ENCODE measurements around the gene BCAR3.
A peak's percentile ranks its signal among the peaks of the same experiment; 100 is the strongest.

Gene BCAR3

DNA sequence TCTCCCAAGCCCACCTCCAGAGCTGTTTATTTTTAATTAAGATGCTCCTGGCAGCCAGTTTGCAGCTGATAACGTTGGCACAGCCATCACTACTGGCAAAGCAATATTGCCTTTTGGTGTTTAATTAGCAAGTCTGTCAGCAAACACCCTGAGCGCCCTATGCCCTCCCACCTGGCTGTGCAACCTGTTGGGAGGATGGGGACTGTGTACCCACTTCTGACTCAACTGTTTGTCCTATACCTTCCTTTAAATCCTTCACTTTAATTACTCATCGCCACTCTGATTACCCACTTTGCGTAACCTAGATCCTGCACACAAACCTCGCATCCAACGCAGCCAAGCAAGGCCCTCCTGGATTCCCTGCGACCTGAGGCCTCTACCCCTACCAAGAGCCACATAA, 67.1 kb downstream of the BCAR3 start:
- DNase-seq, result no peak

GRCh38 chr1:93613898-93614297, 67.7 kb downstream of the BCAR3 start:
- no peak for DNase-seq

DNA sequence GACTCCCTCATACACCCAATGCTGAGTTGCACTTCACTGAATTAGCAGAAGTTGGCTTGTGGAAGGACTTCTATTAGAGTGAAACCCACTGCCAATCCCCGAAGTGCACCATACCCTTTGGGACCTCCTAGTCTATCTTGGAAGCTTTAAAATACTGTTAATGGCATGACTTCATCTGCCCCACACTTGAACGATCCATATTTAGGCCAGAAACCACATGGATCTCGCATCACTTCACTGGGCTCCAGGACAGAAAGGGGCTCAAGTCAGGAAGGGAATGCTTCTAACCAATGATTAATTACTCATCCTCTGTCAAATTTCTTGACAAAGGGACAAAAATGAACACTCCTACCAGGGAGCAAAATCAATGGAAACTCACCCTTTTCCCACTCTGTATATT, 69.1 kb downstream of the BCAR3 start:
- DNase-seq, result no peak

- DNase-seq, result no peak
Observed at GRCh38 chr1:93611668-93612067, 70.0 kb downstream of the BCAR3 start.

DNA sequence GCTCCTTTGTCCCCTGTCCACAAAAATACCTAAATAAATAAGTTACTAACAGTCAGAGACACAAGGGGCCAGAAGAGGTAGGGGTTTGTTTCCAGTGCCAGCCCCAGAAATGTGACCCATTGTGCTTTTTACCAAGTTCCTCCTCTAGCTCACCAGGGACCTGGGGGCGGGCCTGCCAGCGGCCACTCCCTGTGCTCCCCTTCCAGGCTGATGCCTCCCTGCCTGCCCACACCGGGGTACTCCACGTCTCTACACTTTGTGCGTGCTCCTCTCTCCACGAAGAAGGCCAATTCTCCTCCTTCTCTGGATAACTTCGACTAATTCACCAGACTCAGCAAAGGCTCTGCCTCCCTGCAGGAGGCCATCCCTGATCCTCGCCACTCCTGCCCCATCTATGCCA, 72.1 kb downstream of the BCAR3 start:
- DNase-seq, result no peak

GRCh38 chr1:93608187-93609109, 73.2 kb downstream of the BCAR3 start:
- no peak for DNase-seq

DNA sequence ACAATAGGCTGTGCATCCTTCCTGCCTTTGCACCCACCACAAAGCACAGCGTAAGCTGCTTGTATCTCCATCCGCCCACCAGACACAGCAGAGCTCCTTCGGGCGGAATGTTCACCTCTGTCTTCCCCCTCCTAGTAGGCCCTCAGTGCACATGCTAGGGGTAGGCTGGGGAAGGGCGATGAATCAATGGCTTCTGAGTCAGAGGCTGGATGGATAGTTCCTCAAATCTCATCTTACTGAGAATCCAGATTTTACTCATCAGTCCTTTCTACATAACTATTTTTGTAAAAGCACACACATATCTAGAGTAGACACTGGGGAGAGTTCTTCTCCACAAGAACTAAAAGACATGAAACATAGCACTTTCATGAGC, 73.8 kb downstream of the BCAR3 start:
- no peak for DNase-seq

DNA sequence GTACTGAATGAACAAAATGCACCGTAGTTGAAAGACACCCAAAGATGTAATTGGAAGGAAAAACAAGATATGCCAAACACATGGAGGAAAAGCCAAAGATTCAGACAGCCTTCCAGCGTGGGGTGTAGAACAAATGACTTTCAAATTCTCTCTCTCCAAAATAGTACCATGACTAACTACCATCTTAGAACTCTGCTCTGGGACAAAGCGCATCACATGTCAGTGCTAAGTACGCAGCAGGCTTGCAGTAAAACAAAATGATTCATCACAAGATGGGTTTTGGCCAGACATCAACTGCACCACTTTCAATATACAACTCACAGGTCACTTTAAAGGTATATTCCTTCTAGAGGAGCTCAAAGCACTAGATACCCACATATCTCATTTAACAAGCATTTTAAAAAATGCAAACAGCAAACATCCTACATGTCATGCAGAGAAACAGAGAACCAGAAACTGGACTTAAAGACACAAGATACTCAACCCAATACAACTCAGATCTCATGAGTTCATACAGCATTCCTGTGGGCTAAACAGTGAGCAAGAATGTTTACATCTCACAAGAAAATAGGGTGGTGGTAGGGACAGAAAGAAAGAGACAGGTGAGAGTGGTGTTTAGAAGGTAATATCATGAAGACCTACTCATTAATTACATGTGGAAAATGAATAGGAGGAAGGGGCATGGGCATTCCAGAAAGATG, 75.7 kb downstream of the BCAR3 start:
- DNase-seq, result no peak

DNA sequence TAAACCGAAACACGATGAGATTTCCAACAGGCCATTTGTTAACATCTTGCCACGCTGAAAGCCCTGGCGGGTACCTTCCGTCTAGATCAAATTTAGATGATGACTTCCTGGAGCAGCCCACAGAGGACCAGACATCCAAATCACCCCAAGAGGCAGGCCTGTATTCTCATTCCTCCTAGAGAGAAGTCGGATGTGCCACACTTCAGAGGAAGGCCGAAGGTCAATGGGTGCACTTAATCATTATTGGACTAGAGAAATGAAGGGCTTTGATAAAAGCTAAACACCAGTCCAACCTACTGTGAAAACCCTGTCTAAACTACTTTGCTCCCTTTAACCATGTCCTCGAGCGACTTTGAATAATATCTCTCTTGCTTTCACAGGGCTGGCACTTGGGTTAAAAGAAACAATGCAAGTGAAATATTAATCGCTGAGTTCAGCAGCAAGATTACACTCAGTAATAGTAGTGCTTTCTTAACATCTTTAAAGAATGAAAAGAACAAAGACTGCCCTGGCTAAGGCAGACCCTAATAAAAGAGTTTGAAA, 76.5 kb downstream of the BCAR3 start:
- DNase-seq, result no peak

- DNase-seq, result no peak
Observed at GRCh38 chr1:93604411-93604810, 77.2 kb downstream of the BCAR3 start.

DNA sequence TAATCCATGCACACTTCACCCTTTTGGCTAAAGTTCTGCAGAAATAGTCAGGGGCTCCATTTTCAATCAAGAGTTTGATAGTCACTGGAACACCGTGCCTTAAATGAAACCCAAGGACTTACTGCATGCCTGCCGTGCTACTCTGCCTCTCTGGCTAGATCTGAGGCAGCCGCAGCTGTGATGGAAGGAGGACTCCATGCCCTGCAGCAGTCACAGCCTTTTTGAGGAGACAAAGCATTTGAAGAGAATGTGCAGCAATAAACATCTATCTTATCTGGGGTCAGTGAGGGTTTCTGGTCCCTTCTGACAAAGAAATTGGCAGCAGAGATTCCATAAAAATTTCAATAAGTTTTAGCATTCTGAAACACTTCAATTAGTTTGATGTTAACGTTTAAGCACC, 78.0 kb downstream of the BCAR3 start:
- DNase-seq, result no peak

DNA sequence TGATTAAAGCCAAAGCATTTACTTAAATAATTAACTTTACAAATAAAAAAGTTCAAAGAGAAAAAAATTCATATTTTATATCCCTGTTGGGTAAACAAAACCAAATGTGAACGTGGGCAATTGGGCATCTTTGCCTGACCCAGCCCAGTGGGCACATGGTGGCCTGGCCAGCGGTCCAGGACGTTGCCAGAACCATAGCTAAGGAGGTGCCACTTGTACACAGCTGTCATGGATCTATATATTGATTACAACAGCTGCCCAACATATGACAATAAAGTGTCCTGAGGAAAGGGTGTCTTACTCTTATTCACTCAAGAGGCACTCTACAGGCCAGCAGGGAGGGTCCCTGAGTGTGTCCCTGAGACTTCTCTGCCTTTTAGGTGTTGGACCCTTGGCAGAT, 78.5 kb downstream of the BCAR3 start:
- DNase-seq, result no peak

- no peak for DNase-seq
Observed at GRCh38 chr1:93602101-93602500, 79.5 kb downstream of the BCAR3 start.

GRCh38 chr1:93601686-93602085, 80.0 kb downstream of the BCAR3 start:
- DNase-seq, result no peak

GRCh38 chr1:93600663-93601062, 81.0 kb downstream of the BCAR3 start:
- DNase-seq, result no peak

DNA sequence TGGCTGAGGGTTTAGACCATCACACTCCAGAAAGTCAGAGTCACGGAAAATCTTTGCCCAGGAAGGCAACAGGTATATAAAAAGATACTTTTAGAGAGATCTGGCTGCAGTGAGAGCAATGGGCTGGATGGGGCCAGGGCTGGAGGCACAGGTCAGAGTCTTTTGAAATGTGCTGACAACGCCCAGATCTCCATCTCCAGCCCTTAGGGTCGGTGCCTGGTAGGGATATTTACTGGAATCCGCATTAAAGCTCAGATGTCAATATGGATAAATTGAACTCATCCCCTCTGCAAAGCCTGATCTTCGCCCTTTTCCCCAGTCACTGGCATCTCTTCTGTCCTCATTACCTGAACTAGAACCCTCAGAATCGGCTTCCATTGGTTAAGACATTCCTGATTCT, 82.2 kb downstream of the BCAR3 start:
- DNase-seq, result no peak

- no peak for DNase-seq
Observed at GRCh38 chr1:93598861-93599439, 82.7 kb downstream of the BCAR3 start.

GRCh38 chr1:93598396-93598795, 83.2 kb downstream of the BCAR3 start:
- no peak for DNase-seq

DNA sequence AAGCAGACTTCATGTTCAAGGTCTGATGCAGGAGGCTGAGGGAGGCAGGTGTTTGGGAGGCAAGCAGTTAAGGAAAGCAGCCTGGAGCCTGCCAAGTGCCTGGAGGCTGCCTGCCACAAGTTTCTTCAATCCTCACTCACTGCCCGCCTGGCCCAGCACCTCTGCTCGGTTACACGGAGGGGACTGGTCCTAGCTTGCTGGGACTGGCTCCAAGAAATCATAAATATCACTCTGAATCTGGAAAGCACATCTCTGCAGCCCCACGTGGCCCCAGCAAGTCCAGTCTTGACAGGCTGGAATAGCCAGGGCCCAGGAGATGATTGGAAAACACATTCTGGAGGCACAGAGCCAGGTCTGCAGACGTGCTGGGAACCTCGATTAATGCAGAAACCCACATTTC, 83.9 kb downstream of the BCAR3 start:
- peak; percentile 89 for DNase-seq

DNA sequence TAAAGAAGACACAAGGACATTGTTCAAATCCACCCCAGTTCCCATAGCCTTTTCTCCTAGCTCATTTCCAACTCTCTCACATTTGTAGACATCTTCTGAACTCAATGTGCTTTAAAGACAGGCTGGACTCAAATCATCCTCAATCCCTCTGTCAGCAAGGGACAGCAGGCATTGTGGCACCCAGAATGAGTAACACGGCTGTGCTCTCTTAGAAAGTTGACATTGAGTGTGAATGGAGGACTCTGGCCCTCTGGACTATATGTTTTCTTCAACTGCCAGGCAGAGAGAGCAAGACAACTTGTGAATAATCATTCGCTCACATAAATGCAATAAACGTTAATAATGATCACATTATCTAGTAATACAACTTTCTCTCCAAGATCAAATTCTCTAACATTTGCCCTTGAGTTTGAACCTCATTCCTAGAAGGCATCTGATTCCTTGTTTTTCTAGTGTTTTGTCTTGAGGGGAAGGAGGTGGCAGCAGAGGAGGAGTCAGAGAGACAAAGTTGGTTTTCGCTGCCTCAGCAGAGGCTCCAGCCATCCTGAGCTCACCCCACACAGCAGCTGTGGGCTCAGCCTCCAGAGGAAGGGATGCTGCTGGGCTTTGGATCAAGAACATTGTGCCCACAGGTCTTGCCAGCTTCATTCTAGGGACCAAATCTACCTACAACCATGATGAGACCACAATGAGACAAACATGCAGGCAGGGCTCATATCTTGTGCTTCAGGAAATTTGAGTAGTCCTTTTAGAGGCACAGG, 85.1 kb downstream of the BCAR3 start:
- DNase-seq, result no peak

- DNase-seq, result no peak
Observed at GRCh38 chr1:93595743-93596142, 85.9 kb downstream of the BCAR3 start.

DNA sequence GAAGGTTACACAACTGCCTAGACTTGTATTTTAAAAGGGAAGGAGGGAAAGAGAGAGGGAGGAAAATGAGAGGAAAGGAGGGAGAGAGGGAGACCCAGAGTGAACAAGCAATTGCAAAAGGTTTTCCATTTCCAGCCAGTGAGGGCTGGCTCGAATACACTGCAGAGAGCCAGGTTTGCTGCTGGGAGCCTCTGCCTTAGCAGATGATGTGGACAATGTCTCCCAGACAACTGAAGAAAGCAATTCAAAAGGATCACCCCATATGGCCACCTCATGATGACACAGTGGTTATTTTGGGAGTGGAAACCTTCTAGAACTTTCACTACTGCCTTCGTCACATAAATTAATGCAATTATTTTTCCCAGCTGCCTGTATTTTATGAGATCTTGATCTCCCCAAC, 86.4 kb downstream of the BCAR3 start:
- DNase-seq, result no peak

DNA sequence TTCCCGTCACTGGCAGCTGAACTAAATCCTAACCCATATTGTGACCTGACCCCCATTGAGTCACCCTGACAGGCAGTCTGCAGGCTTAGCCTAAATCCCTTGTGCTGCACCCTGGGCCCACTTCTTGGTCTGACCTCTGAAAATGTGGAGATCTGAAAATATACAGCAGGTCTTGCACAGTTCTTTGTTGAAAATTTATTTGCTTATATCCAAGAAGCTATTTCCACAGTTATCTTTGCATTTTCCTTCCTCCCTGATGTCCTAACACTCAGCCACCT, 87.1 kb downstream of the BCAR3 start:
- DNase-seq, result no peak

Measured in DMS79 treated with DMSO at 0.1 percent for 48 hours (cell line).